Raji (cell line): Measurements from ENCODE around the gene HNRNPL.

Source experiments
- POLR2A ChIP-seq: IDR thresholded peaks from 2 replicates; pipeline ENCODE4 v1.6.1; 2011; ENCODE audit warnings: low read depth, low read length, control low read depth; ENCODE audit not compliant: insufficient read depth

The HNRNPL gene

DNA sequence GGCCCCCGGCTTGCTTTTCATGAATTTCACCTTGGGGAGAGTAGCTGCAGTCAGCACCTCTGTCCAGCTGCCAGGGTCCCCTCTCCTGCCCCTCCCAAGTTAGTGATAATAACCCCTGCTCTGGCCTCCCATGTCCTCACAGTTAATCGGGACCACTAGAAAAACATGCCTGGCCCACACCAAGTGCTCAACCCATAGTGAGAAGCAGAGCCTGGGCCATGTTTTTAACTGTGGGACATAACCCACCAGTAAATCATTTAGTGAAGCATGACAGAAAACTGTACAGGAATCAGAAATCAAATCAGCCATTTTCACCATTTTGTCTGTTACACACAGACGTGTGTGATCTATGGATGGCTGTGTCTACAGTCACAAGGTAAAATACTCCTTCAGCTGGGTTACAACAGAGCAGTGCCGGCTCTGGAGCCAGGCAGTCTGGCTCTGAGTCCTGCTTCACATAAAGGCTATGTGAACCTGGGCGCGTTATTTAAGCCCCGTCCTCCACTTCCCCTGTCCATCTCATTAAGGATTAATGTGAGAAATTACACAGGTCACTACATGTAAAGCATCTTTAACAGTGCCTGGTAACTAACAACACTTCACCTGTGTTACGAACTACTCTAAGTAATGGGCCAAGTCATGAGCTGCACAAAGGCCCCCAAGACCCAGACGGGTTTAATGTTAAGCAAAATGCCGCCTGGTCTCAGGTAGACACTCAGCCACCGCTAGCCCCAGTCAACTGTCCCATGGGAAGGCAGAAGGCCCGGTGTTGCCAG, 10.6 kb downstream of the HNRNPL start:
- no peak for TF ChIP-seq POLR2A

DNA sequence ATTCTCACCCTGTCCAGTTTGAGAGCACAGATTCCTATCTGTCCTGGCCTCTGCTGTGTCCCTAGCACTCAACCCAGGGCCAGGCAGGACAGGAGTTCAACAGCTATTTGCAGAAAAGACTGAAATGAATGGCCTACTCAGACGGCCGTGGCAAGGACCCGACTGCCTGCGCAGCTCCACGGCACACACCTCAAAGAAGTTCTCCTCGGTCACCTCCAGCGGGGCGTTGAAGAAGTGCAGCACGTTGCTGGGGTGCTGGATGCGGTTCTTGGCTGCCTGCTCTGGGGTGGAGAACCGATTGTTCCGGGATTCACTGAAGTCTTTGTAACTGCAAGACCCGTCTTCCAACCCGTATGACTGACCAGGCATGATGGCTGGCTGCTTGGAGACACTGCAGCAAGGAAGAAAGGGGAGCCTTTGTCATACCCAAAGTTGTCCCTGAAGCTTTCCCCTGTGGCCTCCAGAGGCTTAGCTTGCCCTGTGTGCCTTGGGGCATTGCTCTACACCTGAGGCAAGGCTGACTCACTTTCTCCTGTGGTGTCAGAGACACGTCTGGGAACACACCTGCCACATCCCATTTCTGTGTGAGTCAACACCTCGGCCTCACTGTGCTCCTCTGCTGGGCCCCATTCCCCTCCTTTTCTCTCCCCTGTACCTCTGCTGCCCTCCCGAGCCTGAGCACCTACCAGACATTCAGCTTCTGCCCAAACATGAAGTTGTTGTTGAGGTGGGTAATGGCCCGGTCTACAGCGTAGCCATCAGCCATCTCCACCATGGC, 11.4 kb downstream of the HNRNPL start:
- no peak for TF ChIP-seq POLR2A

DNA sequence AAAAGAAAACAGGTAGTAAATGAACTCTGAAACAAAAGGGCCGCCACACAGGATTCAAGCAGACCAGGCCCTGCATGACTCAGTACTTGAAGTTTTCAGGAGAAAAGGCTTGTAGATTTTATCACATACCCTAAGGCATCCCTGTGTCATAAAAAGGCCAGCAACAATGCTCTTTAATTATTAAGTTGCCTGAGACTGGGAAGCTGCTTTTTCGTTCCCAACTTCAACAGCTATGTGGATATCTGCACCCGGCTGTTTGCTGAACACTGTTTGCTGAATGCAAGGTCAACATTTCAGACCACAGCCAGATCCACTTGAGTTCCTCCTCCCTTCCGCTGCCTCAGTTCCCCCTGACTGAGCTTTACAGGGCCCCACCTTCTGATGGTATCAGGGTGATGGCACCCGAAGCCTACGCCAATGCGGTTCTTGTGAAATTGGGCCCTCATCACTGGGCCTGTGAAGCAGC, 12.1 kb downstream of the HNRNPL start:
- no peak for TF ChIP-seq POLR2A

DNA sequence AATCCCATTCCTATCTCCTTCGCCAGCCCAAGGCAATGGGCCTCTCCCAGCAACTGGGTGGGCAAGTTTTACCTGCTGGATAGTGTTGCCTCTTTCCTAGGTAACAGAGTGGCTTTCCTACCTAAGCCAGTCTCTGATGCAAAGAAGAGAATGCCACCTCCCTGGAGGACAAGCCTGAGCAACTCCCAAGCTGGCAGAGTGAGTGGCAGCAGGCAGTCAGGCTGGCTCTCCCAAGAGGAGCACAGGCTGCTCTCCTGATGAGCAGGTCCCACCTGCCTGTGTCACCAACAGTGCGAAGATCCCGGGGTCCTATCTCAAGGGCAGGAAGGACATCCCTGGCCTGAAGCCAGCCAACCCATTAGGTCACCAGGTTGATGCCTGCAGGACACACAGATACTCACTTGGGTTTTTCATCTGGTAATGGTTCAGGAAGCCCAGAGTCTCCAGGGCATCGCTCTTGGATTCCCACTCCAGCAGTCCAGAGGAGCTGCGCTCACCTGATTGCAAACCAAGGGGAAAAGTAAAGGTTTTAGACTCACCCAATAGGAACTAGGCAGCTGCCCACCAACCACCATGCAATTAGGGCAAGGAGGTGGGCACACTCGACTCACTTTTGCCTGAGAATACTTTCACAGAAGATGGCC, 12.7 kb downstream of the HNRNPL start:
- no peak for TF ChIP-seq POLR2A

DNA sequence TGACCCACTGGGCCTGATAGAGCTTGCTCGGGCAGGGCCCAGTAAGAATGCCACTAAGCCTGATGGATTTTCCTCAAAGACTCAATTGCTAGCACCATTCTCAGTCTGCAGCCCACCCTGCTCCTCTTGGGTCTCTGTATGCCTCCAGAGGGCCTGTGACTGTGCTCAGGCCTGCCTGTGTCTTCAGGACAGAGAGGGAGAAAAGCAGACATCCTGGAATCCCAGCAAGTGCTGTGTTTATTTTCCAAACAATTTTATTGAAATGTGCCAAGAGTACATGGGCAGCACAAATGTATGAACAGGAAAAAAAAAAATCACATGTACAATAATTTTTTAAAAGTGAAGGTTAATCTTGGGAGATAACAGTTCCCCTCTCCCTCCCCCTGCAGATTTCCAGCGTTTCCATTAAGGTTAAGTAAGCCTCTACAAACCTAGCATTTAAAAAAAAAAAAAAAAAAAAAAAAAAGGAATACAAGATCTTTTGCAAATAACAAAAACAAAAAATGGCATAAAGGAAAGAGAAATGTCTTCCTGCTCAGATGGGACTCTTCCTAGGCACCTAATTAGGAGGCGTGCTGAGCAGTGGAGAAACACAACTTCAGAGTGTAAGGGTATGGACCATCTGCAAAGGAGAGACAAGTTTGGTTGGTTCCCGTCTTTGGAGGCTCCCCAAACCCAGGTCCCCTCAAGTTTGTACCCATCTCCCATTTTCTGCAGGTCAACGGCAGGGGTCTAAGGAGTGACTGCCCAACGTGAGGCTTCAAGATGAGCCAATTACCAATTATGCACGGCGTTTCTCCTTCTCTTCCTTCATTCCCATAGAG, 13.4 kb downstream of the HNRNPL start:
- no peak for TF ChIP-seq POLR2A

DNA sequence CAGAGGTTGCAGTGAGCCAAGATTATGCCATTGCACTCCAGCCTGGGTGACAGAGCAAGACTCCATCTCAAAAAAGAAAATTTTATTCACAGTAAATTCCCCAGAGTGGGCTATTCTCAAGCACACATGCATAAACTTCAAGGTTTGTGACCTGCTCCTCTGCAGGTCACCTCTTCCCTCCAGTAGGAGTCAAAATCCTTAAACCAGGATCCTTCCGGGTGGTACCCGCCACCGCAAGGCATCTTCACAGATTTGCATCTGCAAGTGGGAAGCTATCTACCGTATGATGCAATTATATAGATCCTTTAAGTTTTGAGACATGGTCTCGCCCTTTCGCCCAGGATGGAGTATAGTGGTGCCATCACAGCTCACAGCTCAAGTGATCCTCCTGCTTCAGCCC, 15.2 kb downstream of the HNRNPL start:
- TF ChIP-seq POLR2A: no peak

DNA sequence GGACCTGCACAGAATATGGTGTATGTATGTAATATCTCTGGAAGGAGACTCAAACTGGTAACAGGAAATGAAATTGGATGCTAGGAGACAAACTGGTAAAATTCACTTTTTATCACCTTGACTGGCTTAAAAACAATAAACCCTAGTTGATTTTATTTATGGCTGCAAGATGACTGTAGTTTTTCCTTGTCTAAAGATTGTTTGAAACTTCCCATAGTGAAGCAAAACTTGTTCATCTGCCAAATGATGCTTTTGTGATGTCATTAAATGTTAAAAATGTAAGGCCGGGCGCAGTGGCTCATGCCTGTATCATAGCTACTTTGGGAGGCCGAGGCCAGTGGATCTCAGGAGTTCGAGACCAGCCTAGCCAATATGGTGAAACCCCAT, 15.7 kb downstream of the HNRNPL start:
- TF ChIP-seq POLR2A: no peak

DNA sequence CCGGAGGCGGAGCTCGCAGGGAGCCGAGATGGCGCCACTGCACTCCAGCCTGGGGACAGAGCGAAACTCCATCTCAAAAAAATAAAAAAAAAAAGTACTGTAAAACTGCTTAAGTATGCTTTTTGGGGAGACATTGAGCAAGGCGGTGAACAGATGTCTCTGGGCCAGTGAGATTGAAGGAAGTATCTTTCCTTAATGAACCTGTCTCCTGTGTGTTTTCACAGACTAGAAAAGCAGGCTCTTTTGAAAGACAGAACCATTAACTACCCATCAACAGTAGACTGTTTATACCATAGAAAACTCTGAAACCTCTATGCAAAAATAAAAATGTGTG, 16.7 kb downstream of the HNRNPL start:
- no peak for TF ChIP-seq POLR2A

DNA sequence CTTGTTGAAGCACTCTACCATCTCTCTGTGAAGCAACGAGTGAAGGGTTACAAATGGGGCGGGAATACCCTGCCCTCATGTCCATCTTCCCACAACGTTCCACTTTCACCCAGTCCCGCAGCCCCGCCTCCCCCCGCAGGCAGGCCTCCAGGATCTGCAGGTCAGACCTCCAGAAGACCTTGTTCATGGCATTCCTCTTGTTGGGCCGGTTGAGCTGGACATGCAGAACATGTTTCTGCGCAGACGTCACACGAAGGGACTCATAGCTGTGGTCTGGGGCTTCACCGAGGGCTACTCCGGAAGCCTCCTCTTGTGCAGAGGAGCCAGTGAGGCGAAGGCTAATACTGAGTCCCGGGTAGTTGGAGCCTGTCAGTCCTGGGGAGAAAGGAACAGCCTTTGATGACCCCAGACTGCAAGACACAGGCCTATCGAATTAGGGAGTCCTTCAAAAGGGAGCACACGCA, 18.6 kb downstream of the HNRNPL start:
- no peak for TF ChIP-seq POLR2A

DNA sequence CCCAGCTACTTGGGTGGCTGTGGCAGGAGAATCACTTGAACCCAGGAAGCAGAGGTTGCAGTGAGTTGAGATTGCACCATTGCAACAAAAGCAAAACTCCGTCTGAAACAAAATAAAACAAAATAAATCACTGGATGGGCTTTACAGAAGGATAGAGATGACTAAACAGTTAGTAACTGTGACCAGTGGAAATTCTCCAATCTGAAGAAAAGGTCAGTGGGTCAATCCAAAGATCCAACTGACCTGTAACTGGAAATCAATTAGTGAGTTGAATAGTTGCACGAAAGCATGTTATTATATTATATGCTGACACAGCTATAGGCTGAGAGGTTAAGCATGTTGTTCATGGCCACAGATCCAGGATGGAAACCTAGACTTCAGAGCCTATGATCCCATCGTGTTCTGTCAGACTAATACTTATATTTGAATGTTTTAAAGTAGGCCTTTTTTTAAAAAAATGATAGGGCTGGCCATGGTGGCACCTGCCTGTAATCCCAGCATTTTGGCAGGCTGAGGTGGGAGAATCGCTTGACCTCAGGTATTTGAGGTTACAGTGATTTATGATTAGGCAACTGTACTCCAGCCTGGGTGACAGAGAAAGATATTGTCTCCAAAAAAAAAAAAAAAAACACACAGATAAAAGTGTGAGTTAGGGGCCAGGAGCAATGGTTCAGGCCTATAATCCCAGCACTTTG, 19.6 kb downstream of the HNRNPL start:
- TF ChIP-seq POLR2A: no peak

DNA sequence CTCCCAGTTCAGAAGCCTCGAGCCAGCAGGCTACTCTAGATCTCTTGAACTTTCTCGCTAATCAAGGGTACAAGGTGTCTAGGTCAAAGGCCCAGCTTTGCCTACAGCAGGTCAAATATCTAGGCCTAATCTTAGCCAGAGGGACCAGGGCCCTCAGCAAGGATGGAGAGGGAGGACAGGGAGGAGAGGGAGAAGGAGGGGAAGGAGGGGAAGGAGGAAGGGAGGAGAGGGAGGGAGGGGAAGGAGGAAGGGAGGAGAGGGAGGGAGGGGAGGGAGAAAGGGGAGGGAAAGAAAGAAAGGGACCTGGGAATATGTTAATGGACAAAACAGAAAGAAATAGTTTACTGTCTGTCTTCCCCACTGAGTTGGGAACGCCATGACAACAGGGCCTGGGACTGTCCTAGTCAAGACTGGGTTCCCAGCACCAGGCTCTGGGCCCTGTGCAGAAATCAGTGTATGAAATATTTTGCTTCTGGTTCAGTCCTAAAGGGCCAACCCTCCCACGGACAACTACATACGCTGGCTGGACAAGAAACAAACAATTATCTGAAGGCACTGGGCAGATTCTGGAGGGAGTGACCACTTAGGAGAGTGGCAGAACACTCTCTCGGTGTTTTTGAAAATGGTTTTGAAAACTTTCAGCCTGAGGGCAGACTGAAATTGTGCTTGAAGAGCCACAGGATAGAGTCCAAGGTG, 22.8 kb downstream of the HNRNPL start:
- no peak for TF ChIP-seq POLR2A

DNA sequence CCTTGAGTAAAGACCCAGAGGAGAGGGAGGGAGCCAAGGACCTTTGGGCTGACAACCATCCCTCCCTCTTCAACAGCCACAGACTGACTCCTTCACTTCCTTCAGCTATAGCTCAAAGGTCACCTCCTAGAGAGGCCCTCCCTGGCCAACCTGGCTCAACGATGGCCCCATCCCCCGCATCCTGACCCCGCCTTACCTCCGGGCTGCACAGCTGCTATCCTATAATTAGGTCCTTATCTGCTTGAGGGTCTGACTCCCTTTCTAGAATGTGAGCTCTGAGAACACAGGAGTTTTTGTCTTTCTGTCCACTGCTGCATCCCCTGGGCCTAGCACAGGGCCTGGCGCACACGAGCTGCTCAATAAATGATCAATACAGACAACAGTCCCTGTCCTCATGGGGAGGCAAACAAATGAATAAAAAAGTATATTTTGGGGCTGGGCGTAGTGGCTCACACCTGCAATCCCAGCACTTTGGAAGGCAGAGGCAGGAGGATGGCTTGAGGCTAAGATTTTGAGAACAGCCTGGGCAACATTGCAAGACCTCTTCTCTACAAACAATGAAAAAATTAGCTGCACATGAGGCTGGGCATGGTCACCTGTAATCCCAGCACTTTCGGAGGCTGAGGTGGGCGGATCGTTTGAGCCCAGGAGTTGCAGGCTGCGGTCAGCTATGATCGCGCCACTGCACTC, 30.4 kb downstream of the HNRNPL start:
- TF ChIP-seq POLR2A: no peak

DNA sequence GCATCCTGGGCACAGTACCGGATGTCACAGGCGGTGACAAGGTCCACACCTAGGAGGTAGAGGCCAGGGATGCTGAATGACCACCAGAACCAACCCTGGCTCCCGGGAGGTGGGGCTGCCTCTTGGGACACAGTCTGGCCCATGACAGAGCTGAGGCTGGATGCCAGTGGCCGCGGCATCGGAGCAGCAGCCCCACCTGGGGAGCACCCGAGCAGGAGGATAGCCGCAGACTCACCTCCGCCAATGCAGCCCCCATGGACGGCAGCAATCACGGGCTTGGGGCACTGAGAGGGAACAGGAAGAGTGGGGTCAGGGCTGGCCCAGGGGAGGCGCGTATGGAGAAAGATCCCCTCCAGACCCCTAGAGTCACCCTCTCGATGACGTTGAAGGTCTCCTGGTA, 32.7 kb downstream of the HNRNPL start:
- no peak for TF ChIP-seq POLR2A
